ENCODE results near the gene PRDX3. TPM values are rescaled to one million over a fixed set of nuclear protein-coding genes. Genes with fewer than 3 reads are reported as not detected.

Gene PRDX3
- polyA plus RNA-seq, 1 of the 3 experiments (the other 2 are of a cell fraction): 193 TPM

DNA sequence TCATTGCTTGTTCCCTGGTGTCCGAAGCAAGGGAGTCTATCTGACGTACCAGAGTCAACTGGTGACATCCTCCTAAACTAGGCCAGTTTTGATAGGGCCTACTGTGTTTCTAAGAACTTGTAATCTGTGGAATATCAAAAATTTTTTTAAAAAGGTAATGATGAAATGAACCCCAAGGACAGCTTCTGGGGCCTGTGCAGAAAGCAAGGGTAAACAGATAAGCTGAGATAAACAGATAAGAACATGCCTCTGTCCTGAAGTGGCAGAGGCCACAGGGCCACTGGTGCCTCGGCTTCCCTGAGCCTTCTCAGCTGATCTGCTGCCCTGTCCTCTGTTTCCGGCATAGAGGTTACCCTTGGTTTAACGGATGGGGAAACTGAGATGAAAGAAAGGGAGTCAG lies 37.5 kb upstream of the PRDX3 start:
- Histone ChIP-seq H3K27ac (ENCODE audit: low read depth in 2 of 2, low read length in 1 of 2) (no peak overlapping the region), H3K4me2 (no peak overlapping the region), H3K79me2 (ENCODE audit: insufficient read depth) (peaks cover 29% of the 10 kb centered on the region), H3K9ac (no peak overlapping the region), H3K4me1 (ENCODE audit: control insufficient read depth in 1 of 2, insufficient read depth in 2 of 2, low read depth in 1 of 2, low read length in 1 of 2) (peaks cover 16 to 41% of the 10 kb centered on the region in 2 experiments), H3K36me3 (replicated peaks in 1 of 2; ENCODE audit: control insufficient read depth in 1 of 2, insufficient read depth in 2 of 2, low read length in 1 of 2) (no peaks in the 10 kb centered on the region), H3K4me3 (ENCODE audit: low read depth in 2 of 2, low read length in 1 of 2) (no peak overlapping the region), H3K9me2 (no peaks in the 10 kb centered on the region), H3F3A (replicated peaks; ENCODE audit: insufficient read depth) (peaks cover 6% of the 10 kb centered on the region), H3K9me3 (no peaks in the 10 kb centered on the region), H3K27me3 (ENCODE audit: insufficient read depth) (no peaks in the 10 kb centered on the region), H2AFZ (ENCODE audit: low read depth) (no peak overlapping the region), H4K20me1 (ENCODE audit: insufficient read depth) (no peaks in the 10 kb centered on the region)
- CTCF ChIA-PET: interaction anchor here (1.2 kb wide), 1 partner anchor 9 kb away, joined by 3 read pairs; the partner anchor contains the start of gene GRK5
- WGBS (ENCODE audit: low lambda C conversion rate): 96% methylated on average over 4 of the region's 5 CpGs
- POLR2A ChIA-PET: no interaction called here
- TF ChIP-seq, protein P1, sequence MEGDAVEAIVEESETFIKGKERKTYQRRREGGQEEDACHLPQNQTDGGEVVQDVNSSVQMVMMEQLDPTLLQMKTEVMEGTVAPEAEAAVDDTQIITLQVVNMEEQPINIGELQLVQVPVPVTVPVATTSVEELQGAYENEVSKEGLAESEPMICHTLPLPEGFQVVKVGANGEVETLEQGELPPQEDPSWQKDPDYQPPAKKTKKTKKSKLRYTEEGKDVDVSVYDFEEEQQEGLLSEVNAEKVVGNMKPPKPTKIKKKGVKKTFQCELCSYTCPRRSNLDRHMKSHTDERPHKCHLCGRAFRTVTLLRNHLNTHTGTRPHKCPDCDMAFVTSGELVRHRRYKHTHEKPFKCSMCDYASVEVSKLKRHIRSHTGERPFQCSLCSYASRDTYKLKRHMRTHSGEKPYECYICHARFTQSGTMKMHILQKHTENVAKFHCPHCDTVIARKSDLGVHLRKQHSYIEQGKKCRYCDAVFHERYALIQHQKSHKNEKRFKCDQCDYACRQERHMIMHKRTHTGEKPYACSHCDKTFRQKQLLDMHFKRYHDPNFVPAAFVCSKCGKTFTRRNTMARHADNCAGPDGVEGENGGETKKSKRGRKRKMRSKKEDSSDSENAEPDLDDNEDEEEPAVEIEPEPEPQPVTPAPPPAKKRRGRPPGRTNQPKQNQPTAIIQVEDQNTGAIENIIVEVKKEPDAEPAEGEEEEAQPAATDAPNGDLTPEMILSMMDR (IDR thresholded peaks at IDR 0.05): no peak
- TF ChIP-seq MXI1 (IDR thresholded peaks at IDR 0.05; ENCODE audit: low read depth, low read length) (no peak), SMC3 (IDR thresholded peaks at IDR 0.05; ENCODE audit: low read depth, low read length) (no peak), GATA2 (CRISPR knock-in tag; IDR thresholded peaks at IDR 0.05) (peak; percentile 20; the same call in 1 of the 2 replicates), GABPA (IDR thresholded peaks at IDR 0.05; ENCODE audit: low read depth) (no peak)
- TF ChIP-seq, protein P2, sequence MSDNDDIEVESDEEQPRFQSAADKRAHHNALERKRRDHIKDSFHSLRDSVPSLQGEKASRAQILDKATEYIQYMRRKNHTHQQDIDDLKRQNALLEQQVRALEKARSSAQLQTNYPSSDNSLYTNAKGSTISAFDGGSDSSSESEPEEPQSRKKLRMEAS (IDR thresholded peaks at IDR 0.05; ENCODE audit: low read depth): no peak
- DNase-seq: no peak

DNA sequence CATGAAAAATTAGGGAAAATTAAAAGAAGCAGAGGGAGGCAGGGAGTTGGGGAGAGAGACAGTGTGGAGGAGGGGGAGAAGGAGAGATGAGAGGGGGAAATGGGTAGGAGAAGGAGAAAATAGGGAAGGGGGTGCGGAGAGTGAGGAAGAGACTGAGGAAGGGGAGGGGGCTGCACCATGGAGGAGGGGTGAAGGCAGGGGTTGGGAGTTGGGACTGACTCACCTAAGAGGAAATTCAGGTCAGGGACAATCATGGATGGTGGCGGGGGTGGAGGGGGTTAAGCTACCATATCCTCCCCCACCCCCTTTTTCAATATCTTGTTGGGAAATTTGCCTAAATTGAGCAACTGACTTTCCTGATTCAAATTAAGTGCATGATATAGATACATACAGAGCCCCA lies 36.8 kb upstream of the PRDX3 start:
- Histone ChIP-seq H3K4me3 (ENCODE audit: low read depth in 2 of 2, low read length in 1 of 2) (no peak overlapping the region), H3K27me3 (ENCODE audit: insufficient read depth) (no peaks in the 10 kb centered on the region), H3K36me3 (replicated peaks in 1 of 2; ENCODE audit: control insufficient read depth in 1 of 2, insufficient read depth in 2 of 2, low read length in 1 of 2) (no peaks in the 10 kb centered on the region), H3K4me1 (ENCODE audit: control insufficient read depth in 1 of 2, insufficient read depth in 2 of 2, low read depth in 1 of 2, low read length in 1 of 2) (peaks cover 24 to 44% of the 10 kb centered on the region in 2 experiments), H3K79me2 (ENCODE audit: insufficient read depth) (peaks cover 37% of the 10 kb centered on the region), H2AFZ (ENCODE audit: low read depth) (no peak overlapping the region), H3K27ac (ENCODE audit: low read depth in 2 of 2, low read length in 1 of 2) (no peak overlapping the region), H4K20me1 (ENCODE audit: insufficient read depth) (no peaks in the 10 kb centered on the region), H3K9me3 (no peaks in the 10 kb centered on the region), H3K9ac (no peak overlapping the region), H3F3A (replicated peaks; ENCODE audit: insufficient read depth) (peaks cover 12% of the 10 kb centered on the region), H3K9me2 (no peaks in the 10 kb centered on the region), H3K4me2 (no peak overlapping the region)
- TF ChIP-seq EZH2phosphoT487 (IDR thresholded peaks at IDR 0.05; ENCODE audit: borderline replicate concordance, low read depth) (no peak), GABPA (IDR thresholded peaks at IDR 0.05; ENCODE audit: low read depth) (no peak), EP300 (IDR thresholded peaks at IDR 0.05; ENCODE audit: borderline replicate concordance in 1 of 2, low read depth in 1 of 2, low read length in 1 of 2) (no peak), RCOR1 (IDR thresholded peaks at IDR 0.05; ENCODE audit: low read length) (no peak), MXI1 (IDR thresholded peaks at IDR 0.05; ENCODE audit: low read depth, low read length) (no peak), POLR2AphosphoS5 (IDR thresholded peaks at IDR 0.05; ENCODE audit: low read depth, low read length) (no peak), FOSL2 (IDR thresholded peaks at IDR 0.05; ENCODE audit: borderline replicate concordance, low read depth) (no peak), YY1 (IDR thresholded peaks at IDR 0.05; ENCODE audit: low read depth) (no peak), TEAD4 (IDR thresholded peaks at IDR 0.05; ENCODE audit: borderline replicate concordance, insufficient read depth) (no peak), TCF12 (IDR thresholded peaks at IDR 0.05) (no peak), SMC3 (IDR thresholded peaks at IDR 0.05; ENCODE audit: low read depth, low read length) (no peak), GATA2 (CRISPR knock-in tag; IDR thresholded peaks at IDR 0.05) (no peak), FOXM1 (IDR thresholded peaks at IDR 0.05; ENCODE audit: low read depth) (no peak)
- TF ChIP-seq, protein P3, sequence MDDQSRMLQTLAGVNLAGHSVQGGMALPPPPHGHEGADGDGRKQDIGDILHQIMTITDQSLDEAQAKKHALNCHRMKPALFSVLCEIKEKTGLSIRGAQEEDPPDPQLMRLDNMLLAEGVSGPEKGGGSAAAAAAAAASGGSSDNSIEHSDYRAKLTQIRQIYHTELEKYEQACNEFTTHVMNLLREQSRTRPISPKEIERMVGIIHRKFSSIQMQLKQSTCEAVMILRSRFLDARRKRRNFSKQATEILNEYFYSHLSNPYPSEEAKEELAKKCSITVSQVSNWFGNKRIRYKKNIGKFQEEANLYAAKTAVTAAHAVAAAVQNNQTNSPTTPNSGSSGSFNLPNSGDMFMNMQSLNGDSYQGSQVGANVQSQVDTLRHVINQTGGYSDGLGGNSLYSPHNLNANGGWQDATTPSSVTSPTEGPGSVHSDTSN (IDR thresholded peaks at IDR 0.05): no peak
- TF ChIP-seq, protein P4, sequence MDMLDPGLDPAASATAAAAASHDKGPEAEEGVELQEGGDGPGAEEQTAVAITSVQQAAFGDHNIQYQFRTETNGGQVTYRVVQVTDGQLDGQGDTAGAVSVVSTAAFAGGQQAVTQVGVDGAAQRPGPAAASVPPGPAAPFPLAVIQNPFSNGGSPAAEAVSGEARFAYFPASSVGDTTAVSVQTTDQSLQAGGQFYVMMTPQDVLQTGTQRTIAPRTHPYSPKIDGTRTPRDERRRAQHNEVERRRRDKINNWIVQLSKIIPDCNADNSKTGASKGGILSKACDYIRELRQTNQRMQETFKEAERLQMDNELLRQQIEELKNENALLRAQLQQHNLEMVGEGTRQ (IDR thresholded peaks at IDR 0.05; ENCODE audit: borderline replicate concordance, low read depth, low read length): no peak
- TF ChIP-seq, protein P2 (IDR thresholded peaks at IDR 0.05; ENCODE audit: low read depth): no peak
- TF ChIP-seq, protein P5, sequence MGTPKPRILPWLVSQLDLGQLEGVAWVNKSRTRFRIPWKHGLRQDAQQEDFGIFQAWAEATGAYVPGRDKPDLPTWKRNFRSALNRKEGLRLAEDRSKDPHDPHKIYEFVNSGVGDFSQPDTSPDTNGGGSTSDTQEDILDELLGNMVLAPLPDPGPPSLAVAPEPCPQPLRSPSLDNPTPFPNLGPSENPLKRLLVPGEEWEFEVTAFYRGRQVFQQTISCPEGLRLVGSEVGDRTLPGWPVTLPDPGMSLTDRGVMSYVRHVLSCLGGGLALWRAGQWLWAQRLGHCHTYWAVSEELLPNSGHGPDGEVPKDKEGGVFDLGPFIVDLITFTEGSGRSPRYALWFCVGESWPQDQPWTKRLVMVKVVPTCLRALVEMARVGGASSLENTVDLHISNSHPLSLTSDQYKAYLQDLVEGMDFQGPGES (IDR thresholded peaks at IDR 0.05; ENCODE audit: low read depth, low read length): no peak
- TF ChIP-seq, protein P6, sequence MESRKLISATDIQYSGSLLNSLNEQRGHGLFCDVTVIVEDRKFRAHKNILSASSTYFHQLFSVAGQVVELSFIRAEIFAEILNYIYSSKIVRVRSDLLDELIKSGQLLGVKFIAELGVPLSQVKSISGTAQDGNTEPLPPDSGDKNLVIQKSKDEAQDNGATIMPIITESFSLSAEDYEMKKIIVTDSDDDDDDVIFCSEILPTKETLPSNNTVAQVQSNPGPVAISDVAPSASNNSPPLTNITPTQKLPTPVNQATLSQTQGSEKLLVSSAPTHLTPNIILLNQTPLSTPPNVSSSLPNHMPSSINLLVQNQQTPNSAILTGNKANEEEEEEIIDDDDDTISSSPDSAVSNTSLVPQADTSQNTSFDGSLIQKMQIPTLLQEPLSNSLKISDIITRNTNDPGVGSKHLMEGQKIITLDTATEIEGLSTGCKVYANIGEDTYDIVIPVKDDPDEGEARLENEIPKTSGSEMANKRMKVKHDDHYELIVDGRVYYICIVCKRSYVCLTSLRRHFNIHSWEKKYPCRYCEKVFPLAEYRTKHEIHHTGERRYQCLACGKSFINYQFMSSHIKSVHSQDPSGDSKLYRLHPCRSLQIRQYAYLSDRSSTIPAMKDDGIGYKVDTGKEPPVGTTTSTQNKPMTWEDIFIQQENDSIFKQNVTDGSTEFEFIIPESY (IDR thresholded peaks at IDR 0.05; ENCODE audit: borderline replicate concordance, low read depth): no peak
- WGBS (ENCODE audit: low lambda C conversion rate): 97% methylated on average over 2 of the region's 2 CpGs
- POLR2A ChIA-PET: no interaction called here
- DNase-seq: no peak
- CTCF ChIA-PET: interaction anchor here (1.2 kb wide), 2 partner anchors 8 to 9 kb away, joined by 3 to 4 read pairs; partner anchors contain the start of gene GRK5

Measured in SK-N-SH (cell line).